NCI-H1048 (cell line): ENCODE results near the gene SLC8A1.

Experiments used
- DNase-seq: peaks from one replicate; lab custom pipeline; 2025; lab: John Stamatoyannopoulos, UW

Gene SLC8A1

GRCh38 chr2:40270372-40270771, 181.5 kb downstream of the SLC8A1 start:
- no peak for DNase-seq

- DNase-seq, result no peak
Observed at GRCh38 chr2:40268566-40268965, 183.3 kb downstream of the SLC8A1 start.

- DNase-seq, result no peak
Observed at GRCh38 chr2:40266201-40266600, 185.7 kb downstream of the SLC8A1 start.

- no peak for DNase-seq
Observed at GRCh38 chr2:40265602-40266001, 186.3 kb downstream of the SLC8A1 start.

GRCh38 chr2:40261042-40261441, 190.8 kb downstream of the SLC8A1 start:
- no peak for DNase-seq

GRCh38 chr2:40260437-40260836, 191.5 kb downstream of the SLC8A1 start:
- no peak for DNase-seq

GRCh38 chr2:40259900-40260299, 192.0 kb downstream of the SLC8A1 start:
- no peak for DNase-seq

- DNase-seq, result no peak
Observed at GRCh38 chr2:40258135-40258457, 193.8 kb downstream of the SLC8A1 start.

- no peak for DNase-seq
Observed at GRCh38 chr2:40257340-40258134, 194.4 kb downstream of the SLC8A1 start.

GRCh38 chr2:40256649-40257048, 195.2 kb downstream of the SLC8A1 start:
- DNase-seq, result no peak

- no peak for DNase-seq
Observed at GRCh38 chr2:40256008-40256407, 195.9 kb downstream of the SLC8A1 start.

GRCh38 chr2:40255103-40255502, 196.8 kb downstream of the SLC8A1 start:
- no peak for DNase-seq

- DNase-seq, result no peak
Observed at GRCh38 chr2:40254611-40255010, 197.3 kb downstream of the SLC8A1 start.

GRCh38 chr2:40251137-40251536, 200.8 kb downstream of the SLC8A1 start:
- DNase-seq, result no peak

GRCh38 chr2:40249577-40249976, 202.3 kb downstream of the SLC8A1 start:
- DNase-seq, result no peak

- no peak for DNase-seq
Observed at GRCh38 chr2:40248294-40248693, 203.6 kb downstream of the SLC8A1 start.

- no peak for DNase-seq
Observed at GRCh38 chr2:40244675-40245074, 207.2 kb downstream of the SLC8A1 start.

GRCh38 chr2:40244251-40244650, 207.6 kb downstream of the SLC8A1 start:
- no peak for DNase-seq

- no peak for DNase-seq
Observed at GRCh38 chr2:40243581-40244187, 208.2 kb downstream of the SLC8A1 start.

GRCh38 chr2:40242315-40242714, 209.6 kb downstream of the SLC8A1 start:
- DNase-seq, result no peak

GRCh38 chr2:40240070-40240469, 211.8 kb downstream of the SLC8A1 start:
- DNase-seq, result no peak

- DNase-seq, result no peak
Observed at GRCh38 chr2:40230707-40231432, 221.0 kb downstream of the SLC8A1 start.

GRCh38 chr2:40230186-40230585, 221.7 kb downstream of the SLC8A1 start:
- no peak for DNase-seq
